HepG2 (cell line): ENCODE results near the gene VENTX. TPM values are rescaled to one million over a fixed set of nuclear protein-coding genes. Genes with fewer than 3 reads are reported as not detected.

Experiments
- CSRNP1 ChIP-seq: sonication (generic); formaldehyde crosslinking; IDR thresholded peaks from 2 replicates; pipeline ENCODE4 v1.8.1; 2023; ENCODE audit warnings: mild to moderate bottlenecking, missing genetic modification reagents
- EEA1 ChIP-seq: sonication (generic); formaldehyde crosslinking; IDR thresholded peaks from 2 replicates; pipeline ENCODE4 v1.5.1; 2020; ENCODE audit warnings: mild to moderate bottlenecking, missing genetic modification reagents, borderline replicate concordance
- FOXA3 ChIP-seq: IDR thresholded peaks from 2 replicates; pipeline ENCODE4 v1.6.1; 2016; ENCODE audit warnings: missing genetic modification reagents, missing compliant biosample characterization
- FOXP1 ChIP-seq, 2 experiments: fragments of 450-650 bp in 1 of 2; IDR thresholded peaks; 2 replicates each; pipeline ENCODE4 v1.6.1; 2017 to 2018; ENCODE audit warnings: antibody characterized with exemption in 1 of 2
- MEIS2 ChIP-seq: sonication (generic); formaldehyde crosslinking; IDR thresholded peaks from 2 replicates; pipeline ENCODE4 v1.9.0; 2021; ENCODE audit warnings: mild to moderate bottlenecking, missing genetic modification reagents
- PAX8 ChIP-seq: sonication (generic); formaldehyde crosslinking; IDR thresholded peaks from 2 replicates; pipeline ENCODE4 v1.8.0; 2022; ENCODE audit warnings: mild to moderate bottlenecking, missing genetic modification reagents, borderline replicate concordance
- POLR2AphosphoS2 ChIP-seq: IDR thresholded peaks from 2 replicates; pipeline ENCODE4 v1.6.1; 2011; ENCODE audit warnings: low read depth, low read length, improper control_type of control experiment
- SUZ12 ChIP-seq: fragments of 150-350 bp; IDR thresholded peaks from 2 replicates; pipeline ENCODE4 v1.6.1; 2014; ENCODE audit warnings: low read depth, low read length
- TFDP1 ChIP-seq: IDR thresholded peaks from 2 replicates; pipeline ENCODE4 v1.6.1; 2016; ENCODE audit warnings: missing compliant biosample characterization, missing genetic modification reagents, borderline replicate concordance
- ZBTB7B ChIP-seq: sonication (generic); formaldehyde crosslinking; IDR thresholded peaks from 2 replicates; pipeline ENCODE4 v1.4.0; 2020; ENCODE audit warnings: missing genetic modification reagents
- ZNF20 ChIP-seq: sonication (generic); formaldehyde crosslinking; IDR thresholded peaks from 2 replicates; pipeline ENCODE4 v1.4.0; 2020; ENCODE audit warnings: mild to moderate bottlenecking, moderate library complexity, missing genetic modification reagents
- ZNF276 ChIP-seq: sonication (generic); formaldehyde crosslinking; IDR thresholded peaks from 2 replicates; pipeline ENCODE4 v1.4.0; 2020; ENCODE audit warnings: mild to moderate bottlenecking, low read depth, missing genetic modification reagents
- ZNF333 ChIP-seq: sonication (generic); formaldehyde crosslinking; IDR thresholded peaks from 2 replicates; pipeline ENCODE4 v1.4.0; 2020; ENCODE audit warnings: mild to moderate bottlenecking, missing genetic modification reagents, borderline replicate concordance
- ZNF34 ChIP-seq: sonication (generic); formaldehyde crosslinking; IDR thresholded peaks from 2 replicates; pipeline ENCODE4 v1.4.0; 2020; ENCODE audit warnings: mild to moderate bottlenecking, missing genetic modification reagents, borderline replicate concordance
- ZNF558 ChIP-seq: sonication (generic); formaldehyde crosslinking; IDR thresholded peaks from 2 replicates; pipeline ENCODE4 v1.9.0; 2022; ENCODE audit warnings: mild to moderate bottlenecking, missing genetic modification reagents, borderline replicate concordance
- ZNF567 ChIP-seq: sonication (generic); formaldehyde crosslinking; IDR thresholded peaks from 2 replicates; pipeline ENCODE4 v1.8.1; 2023; ENCODE audit warnings: mild to moderate bottlenecking, missing genetic modification reagents, borderline replicate concordance
- ZNF724P ChIP-seq: sonication (generic); formaldehyde crosslinking; IDR thresholded peaks from 2 replicates; pipeline ENCODE4 v1.8.0; 2022; ENCODE audit warnings: missing genetic modification reagents, borderline replicate concordance
- ZNF761 ChIP-seq: sonication (generic); formaldehyde crosslinking; conservative IDR thresholded peaks from 2 replicates; pipeline ENCODE4 v1.4.0; 2020; ENCODE audit warnings: mild to moderate bottlenecking, missing genetic modification reagents
- ZNF83 ChIP-seq: sonication (generic); formaldehyde crosslinking; IDR thresholded peaks from 2 replicates; pipeline ENCODE4 v1.4.0; 2020; ENCODE audit warnings: missing genetic modification reagents, mild to moderate bottlenecking, borderline replicate concordance
- ZNF841 ChIP-seq: sonication (generic); formaldehyde crosslinking; IDR thresholded peaks from 2 replicates; pipeline ENCODE4 v1.8.1; 2023; ENCODE audit warnings: missing genetic modification reagents, borderline replicate concordance
- ZNF891 ChIP-seq: sonication (generic); formaldehyde crosslinking; IDR thresholded peaks from 2 replicates; pipeline ENCODE4 v1.5.0; 2020; ENCODE audit warnings: mild to moderate bottlenecking, missing genetic modification reagents
- ZSCAN30 ChIP-seq: sonication (generic); formaldehyde crosslinking; IDR thresholded peaks from 2 replicates; pipeline ENCODE4 v1.5.0; 2020; ENCODE audit warnings: mild to moderate bottlenecking, missing genetic modification reagents
- ZXDC ChIP-seq: sonication (generic); formaldehyde crosslinking; IDR thresholded peaks from 2 replicates; pipeline ENCODE4 v1.5.0; 2020; ENCODE audit warnings: mild to moderate bottlenecking, missing genetic modification reagents
- polyA plus RNA-seq, 8 experiments: library from polyadenylated mRNA; depleted of rRNA in 3 of 8; stranded (reverse) in 7 of 8; unstranded in 1 of 8; fragments of >200 nt; fragmentation: Illumina TruSeq in 4 of 8; extraction: Trizol in 4 of 8; gene quantifications; 2 replicates each; pipeline versions ENCODE4 v1.2.1 to v1.2.3, GENCODE V29; 2011 to 2016; ENCODE audit warnings: low read depth in 4 of 8, missing spikeins in 1 of 8, mixed read lengths in 1 of 8; ENCODE audit not compliant: insufficient read depth in 1 of 8
- total RNA-seq, 5 experiments: library from RNA; depleted of rRNA; stranded (reverse); fragments of >200 nt; fragmentation: Illumina TruSeq; extraction: Trizol; gene quantifications; 2 replicates each; pipeline ENCODE4 v1.2.3, GENCODE V29; 2016; ENCODE audit warnings: low read depth in 1 of 5

Gene VENTX
- total and polyA plus RNA-seq, 2 of the 13 experiments (the other 11 are each of a cell fraction or from before 2014, with no cell fraction given): not detected

- no peak for TF ChIP-seq ZNF83 (CRISPR knock-in tag)
- peak; percentile 96 for TF ChIP-seq MEIS2 (CRISPR knock-in tag)
- no peak for TF ChIP-seq ZNF761 (CRISPR knock-in tag)
- TF ChIP-seq ZNF276 (CRISPR knock-in tag): no peak
- no peak for TF ChIP-seq ZNF567 (CRISPR knock-in tag)
- TF ChIP-seq PAX8: no peak
- TF ChIP-seq CSRNP1 (CRISPR knock-in tag): no peak
- TF ChIP-seq ZBTB7B (CRISPR knock-in tag): no peak
- no peak for TF ChIP-seq ZNF34 (CRISPR knock-in tag)
- 0 out of 2 replicates have a peak, but pooled peaks have one; percentile 24 for TF ChIP-seq ZNF891 (CRISPR knock-in tag)
- TF ChIP-seq TFDP1 (CRISPR knock-in tag): no peak
- TF ChIP-seq ZNF841 (CRISPR knock-in tag): no peak
- no peak for TF ChIP-seq ZNF20 (CRISPR knock-in tag)
- TF ChIP-seq ZNF724P (CRISPR knock-in tag): 0 out of 2 replicates have a peak, but pooled peaks have one; percentile 30
- peak; percentile 47 for TF ChIP-seq FOXA3 (CRISPR knock-in tag)
- no peak for TF ChIP-seq SUZ12
- TF ChIP-seq ZSCAN30 (CRISPR knock-in tag): no peak
- no peak for TF ChIP-seq POLR2AphosphoS2
- TF ChIP-seq EEA1 (CRISPR knock-in tag): no peak
- TF ChIP-seq FOXP1 (IDR thresholded peaks at IDR 0.05): no peak
- peak; percentile 73 for TF ChIP-seq FOXP1 (CRISPR knock-in tag; IDR thresholded peaks at IDR 0.05)
- 0 out of 2 replicates have a peak, but pooled peaks have one; percentile 43 for TF ChIP-seq ZNF333 (CRISPR knock-in tag)
- TF ChIP-seq ZXDC (CRISPR knock-in tag): no peak
- no peak for TF ChIP-seq ZNF558 (CRISPR knock-in tag)
Observed at GRCh38 chr10:133278577-133279265, 41.1 kb downstream of the VENTX start (continued).
